LNCAP (cell line): ENCODE measurements around the gene TRDMT1.

Experiments used
- TF ChIP-seq, protein P1 (sequence below): fragments of 450-650 bp; IDR thresholded peaks from 2 replicates; pipeline ENCODE4 v1.5.1; 2017; ENCODE audit warnings: mild to moderate bottlenecking

The TRDMT1 gene

DNA sequence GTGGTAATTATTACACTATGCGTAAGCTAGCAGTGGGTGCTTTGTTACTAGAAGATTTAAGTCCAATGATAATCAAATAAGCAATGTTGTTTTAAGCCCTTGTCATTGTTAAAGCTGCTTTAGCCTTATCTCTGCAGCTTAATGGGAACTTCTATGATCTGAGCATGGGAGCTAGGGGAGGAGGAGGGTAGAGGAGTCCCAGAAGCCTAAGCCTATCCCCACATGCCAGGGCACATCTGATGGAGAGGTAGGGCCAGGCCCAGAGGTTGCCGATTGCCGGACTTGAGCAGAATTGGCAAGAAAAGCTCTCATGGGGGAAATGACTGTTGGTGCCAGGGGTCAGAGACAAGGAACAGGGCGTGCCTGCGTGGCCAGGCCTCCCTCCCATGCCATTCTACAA is 85.3 kb downstream of the TRDMT1 start:
- TF ChIP-seq, protein P1, sequence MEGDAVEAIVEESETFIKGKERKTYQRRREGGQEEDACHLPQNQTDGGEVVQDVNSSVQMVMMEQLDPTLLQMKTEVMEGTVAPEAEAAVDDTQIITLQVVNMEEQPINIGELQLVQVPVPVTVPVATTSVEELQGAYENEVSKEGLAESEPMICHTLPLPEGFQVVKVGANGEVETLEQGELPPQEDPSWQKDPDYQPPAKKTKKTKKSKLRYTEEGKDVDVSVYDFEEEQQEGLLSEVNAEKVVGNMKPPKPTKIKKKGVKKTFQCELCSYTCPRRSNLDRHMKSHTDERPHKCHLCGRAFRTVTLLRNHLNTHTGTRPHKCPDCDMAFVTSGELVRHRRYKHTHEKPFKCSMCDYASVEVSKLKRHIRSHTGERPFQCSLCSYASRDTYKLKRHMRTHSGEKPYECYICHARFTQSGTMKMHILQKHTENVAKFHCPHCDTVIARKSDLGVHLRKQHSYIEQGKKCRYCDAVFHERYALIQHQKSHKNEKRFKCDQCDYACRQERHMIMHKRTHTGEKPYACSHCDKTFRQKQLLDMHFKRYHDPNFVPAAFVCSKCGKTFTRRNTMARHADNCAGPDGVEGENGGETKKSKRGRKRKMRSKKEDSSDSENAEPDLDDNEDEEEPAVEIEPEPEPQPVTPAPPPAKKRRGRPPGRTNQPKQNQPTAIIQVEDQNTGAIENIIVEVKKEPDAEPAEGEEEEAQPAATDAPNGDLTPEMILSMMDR = no peak

DNA sequence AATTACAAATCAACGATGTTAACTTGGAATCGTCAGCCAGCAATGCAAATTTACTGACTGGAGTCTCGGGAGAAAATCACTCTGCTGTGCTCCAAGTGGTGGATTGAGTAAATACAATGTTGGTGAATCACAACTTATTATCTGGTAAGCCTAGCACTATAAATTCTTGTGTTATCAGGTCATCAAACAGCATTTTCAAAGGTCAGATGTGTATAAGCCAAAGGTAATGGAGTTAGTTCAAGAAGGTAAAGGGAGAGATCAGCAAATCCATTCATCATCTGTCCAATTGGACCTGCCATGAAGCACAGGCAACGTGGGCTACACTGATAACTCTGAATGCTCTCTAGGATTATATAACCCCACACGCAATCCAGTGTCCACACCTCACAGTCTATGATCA is 85.8 kb downstream of the TRDMT1 start:
- TF ChIP-seq, protein P1 = no peak; the same call in 1 of the 2 replicates

GRCh38 chr10:17113889-17114540 is 87.5 kb downstream of the TRDMT1 start:
- TF ChIP-seq, protein P1 = no peak

GRCh38 chr10:17113346-17113745 is 88.1 kb downstream of the TRDMT1 start:
- TF ChIP-seq, protein P1 = no peak

DNA sequence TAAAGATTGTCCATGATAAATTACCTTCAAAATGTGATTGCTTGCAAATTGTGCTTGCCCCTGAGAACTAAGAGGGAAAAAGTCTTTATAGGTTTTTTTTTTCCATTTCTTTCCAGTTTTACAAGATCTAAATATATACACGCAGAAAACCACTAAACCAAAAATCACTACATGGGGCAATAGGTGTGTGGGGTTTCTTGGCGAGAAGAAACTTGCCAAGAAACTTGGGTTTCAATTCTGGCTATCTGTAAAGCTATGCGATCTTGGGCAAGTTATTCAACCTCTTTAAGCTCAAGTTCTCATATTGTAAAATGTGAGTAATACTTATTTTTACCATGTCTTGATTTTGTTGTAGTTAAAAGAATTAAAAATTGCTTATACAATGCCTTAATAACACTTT is 88.9 kb downstream of the TRDMT1 start:
- TF ChIP-seq, protein P1 = no peak

- TF ChIP-seq, protein P1 = no peak
Measured at GRCh38 chr10:17109475-17110207, 91.8 kb downstream of the TRDMT1 start.

DNA sequence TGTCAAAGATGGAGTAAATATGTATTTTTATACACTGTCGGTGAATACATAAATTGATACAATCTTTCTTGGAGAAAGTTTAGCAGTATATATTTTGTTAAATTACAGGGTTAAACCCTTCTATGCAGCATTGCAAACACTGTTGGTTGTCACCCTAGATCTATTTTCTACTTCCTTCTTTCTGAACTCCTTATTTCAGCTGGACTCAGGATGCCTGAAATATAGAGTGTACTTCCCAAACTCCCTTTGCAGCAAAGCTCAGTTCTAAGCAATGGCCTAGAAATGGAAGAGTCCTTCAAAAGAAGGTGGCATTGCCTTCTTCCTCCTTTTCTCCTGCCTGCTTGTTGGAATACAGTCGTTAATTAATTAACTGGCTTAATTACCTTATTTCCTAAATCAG is 92.4 kb downstream of the TRDMT1 start:
- TF ChIP-seq, protein P1 = no peak
